Thyroid gland (tissue), 4 donors: ENCODE measurements around the gene RAB30. TPM values are rescaled to one million over a fixed set of nuclear protein-coding genes. Genes with fewer than 3 reads are reported as not detected.
A peak's percentile ranks its signal among the peaks of the same experiment; 100 is the strongest.
"Not testable (repeated sequence)": the region's sequence is repeated elsewhere in the genome, so short reads cannot be mapped to it uniquely, and the experiment has no call there.

Experiments
- DNase-seq, 2 donors: peaks; one replicate each; pipeline ENCODE4 v3.0.0-alpha.2; 2019
- H3K27ac ChIP-seq, 3 donors: fragments of 200-600 bp; sonication (generic); 1 replicate in 2 of 3; 2 replicates in 1 of 3; pipeline ENCODE4 v1.5.1; 2016 to 2019; ENCODE audit warnings: mild to moderate bottlenecking in 1 of 3, moderate library complexity in 1 of 3
- H3K27me3 ChIP-seq: fragments of 200-600 bp; sonication (generic); one replicate; pipeline ENCODE4 v1.5.1; 2019
- H3K36me3 ChIP-seq, 2 donors: fragments of 200-600 bp; sonication (generic); one replicate each; pipeline ENCODE4 v1.5.1; 2016 to 2019
- H3K4me1 ChIP-seq, 2 donors: fragments of 200-600 bp; sonication (generic); one replicate each; pipeline ENCODE4 v1.5.1; 2017 to 2019
- H3K4me3 ChIP-seq, 3 donors: fragments of 200-600 bp; sonication (generic); replicated peaks in 1 of 3; 1 replicate in 2 of 3; 2 replicates in 1 of 3; pipeline ENCODE4 v1.5.1; 2016; ENCODE audit warnings: mild to moderate bottlenecking in 1 of 3
- H3K9me3 ChIP-seq: fragments of 200-600 bp; sonication (generic); one replicate; pipeline ENCODE4 v1.5.1; 2017
- POLR2A ChIP-seq, 2 donors: fragments of 450-650 bp; IDR thresholded peaks; one replicate each; pipeline ENCODE4 v1.6.1; 2017; ENCODE audit warnings: antibody characterized with exemption in 2 of 2, mild to moderate bottlenecking in 2 of 2, moderate library complexity in 1 of 2
- WGBS, 2 donors: methylation state at CpG; one replicate each; pipeline ENCODE4 v1.1.5; 2017; 5-methylcytosine and 5-hydroxymethylcytosine counted together
- intact Hi-C: fragments of 100-400 bp; cut with DNase I; formaldehyde crosslinking; loops from one replicate; pipeline ENCODE4 v1.15.1; 2023
- total RNA-seq, 4 donors: library from RNA; depleted of rRNA; stranded (reverse); fragments of >200 nt; gene quantifications; one replicate each; pipeline ENCODE4 v1.2.3, GENCODE V29; 2016
- TF ChIP-seq, protein P1 (sequence below), 6 experiments: fragments of 200-600 bp in 3 of 6; fragments of 450-650 bp in 3 of 6; sonication (generic) in 3 of 6; IDR thresholded peaks; one replicate each; pipeline ENCODE4 v1.5.1; 2016 to 2019; ENCODE audit warnings: antibody characterized with exemption in 6 of 6, mild to moderate bottlenecking in 2 of 6, inconsistent platforms in 1 of 6, moderate library complexity in 1 of 6

The RAB30 gene
- total RNA-seq, 4 donors from 2014 or later: 12.0 to 30.0 (median 22.8) TPM

DNA sequence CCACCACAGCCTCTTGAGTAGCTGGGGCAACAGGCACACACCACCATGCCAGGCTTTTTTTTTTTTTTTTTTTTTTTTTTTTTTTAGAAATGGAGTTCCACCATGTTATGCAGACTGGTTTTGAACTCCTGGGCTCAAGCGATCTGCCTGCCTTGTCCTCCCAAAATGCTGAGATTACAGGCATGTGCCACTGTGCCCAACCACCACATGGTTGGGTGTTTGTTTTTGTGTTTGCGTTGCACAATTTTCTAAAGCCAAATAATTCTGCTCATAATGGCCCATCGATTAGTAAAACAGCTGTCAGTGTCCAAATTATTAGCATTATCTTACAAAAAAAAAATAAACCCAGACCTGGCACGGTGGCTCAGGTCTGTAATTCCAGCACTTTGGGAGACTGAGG is 104.3 kb downstream of the RAB30 start:
- H3K4me3 ChIP-seq: no peak overlapping the region
- H3K27ac ChIP-seq: no peak overlapping the region
- 93 to 96% methylated on average over 4 of the region's 4 CpGs for WGBS, 2 donors
- intact Hi-C loops: no loop called here
- H3K27me3 ChIP-seq: no peaks in the 10 kb centered on the region
- no peaks in the 10 kb centered on the region for H3K9me3 ChIP-seq
- no peaks in the 10 kb centered on the region for H3K4me1 ChIP-seq
- no peaks in the 10 kb centered on the region for H3K36me3 ChIP-seq
- DNase-seq: no peak
- TF ChIP-seq, protein P1, sequence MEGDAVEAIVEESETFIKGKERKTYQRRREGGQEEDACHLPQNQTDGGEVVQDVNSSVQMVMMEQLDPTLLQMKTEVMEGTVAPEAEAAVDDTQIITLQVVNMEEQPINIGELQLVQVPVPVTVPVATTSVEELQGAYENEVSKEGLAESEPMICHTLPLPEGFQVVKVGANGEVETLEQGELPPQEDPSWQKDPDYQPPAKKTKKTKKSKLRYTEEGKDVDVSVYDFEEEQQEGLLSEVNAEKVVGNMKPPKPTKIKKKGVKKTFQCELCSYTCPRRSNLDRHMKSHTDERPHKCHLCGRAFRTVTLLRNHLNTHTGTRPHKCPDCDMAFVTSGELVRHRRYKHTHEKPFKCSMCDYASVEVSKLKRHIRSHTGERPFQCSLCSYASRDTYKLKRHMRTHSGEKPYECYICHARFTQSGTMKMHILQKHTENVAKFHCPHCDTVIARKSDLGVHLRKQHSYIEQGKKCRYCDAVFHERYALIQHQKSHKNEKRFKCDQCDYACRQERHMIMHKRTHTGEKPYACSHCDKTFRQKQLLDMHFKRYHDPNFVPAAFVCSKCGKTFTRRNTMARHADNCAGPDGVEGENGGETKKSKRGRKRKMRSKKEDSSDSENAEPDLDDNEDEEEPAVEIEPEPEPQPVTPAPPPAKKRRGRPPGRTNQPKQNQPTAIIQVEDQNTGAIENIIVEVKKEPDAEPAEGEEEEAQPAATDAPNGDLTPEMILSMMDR (IDR thresholded peaks at IDR 0.05): no peak
- TF ChIP-seq POLR2A (IDR thresholded peaks at IDR 0.05): no peak

DNA sequence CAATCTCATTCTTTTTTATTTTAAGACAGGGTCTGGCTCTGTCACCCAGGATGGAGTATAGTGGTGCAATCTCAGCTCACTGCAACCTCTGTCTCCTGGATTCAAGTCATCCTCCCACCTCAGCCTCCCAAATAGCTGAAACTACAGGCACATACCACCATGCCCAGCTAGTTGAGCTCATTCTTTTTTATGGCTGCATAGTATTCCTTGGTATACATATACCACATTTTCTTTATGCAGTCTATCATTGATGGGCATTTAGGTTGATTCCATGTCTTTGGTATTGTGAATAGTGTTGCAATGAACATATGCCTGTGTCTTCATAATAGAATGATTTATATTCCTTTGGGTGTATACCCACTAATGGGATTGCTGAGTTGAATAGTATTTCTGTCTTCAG is 109.7 kb downstream of the RAB30 start:
- H3K36me3 ChIP-seq, H3K4me3 ChIP-seq, H3K27me3 ChIP-seq, DNase-seq, H3K9me3 ChIP-seq, intact Hi-C loops, H3K27ac ChIP-seq: not testable (repeated sequence)
- peaks cover 10 to 11% of the 10 kb centered on the region in 2 donors for H3K4me1 ChIP-seq

DNA sequence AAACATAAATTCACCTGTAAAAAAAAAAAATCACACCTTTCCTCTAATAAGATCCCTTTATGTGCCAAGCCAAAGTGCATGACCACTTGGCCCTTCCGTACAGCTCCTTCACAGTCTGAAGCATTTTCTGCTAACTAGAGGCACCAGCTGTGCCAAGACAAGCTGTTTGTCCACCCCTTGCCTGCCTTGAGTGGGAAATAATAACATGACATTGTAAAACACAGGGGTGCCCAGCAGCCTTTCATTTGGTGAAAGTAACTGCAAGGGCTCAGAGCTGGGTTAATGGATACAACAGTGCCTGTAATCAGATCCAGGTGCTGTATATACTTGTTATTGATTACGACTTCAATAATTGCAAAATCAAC is 110.9 kb downstream of the RAB30 start:
- intact Hi-C loops: no loop called here
- WGBS, 2 donors: 53 to 54% methylated on average over 2 of the region's 2 CpGs
- DNase-seq: peak; percentile 72
- TF ChIP-seq, protein P1 (IDR thresholded peaks at IDR 0.05): no peak
- no peak for TF ChIP-seq POLR2A (IDR thresholded peaks at IDR 0.05)
- no peaks in the 10 kb centered on the region for H3K27me3 ChIP-seq
- H3K4me3 ChIP-seq: no peak overlapping the region
- H3K4me1 ChIP-seq: peaks cover 10 to 11% of the 10 kb centered on the region in 2 donors
- no peak overlapping the region for H3K27ac ChIP-seq
- H3K36me3 ChIP-seq: no peaks in the 10 kb centered on the region
- H3K9me3 ChIP-seq: no peaks in the 10 kb centered on the region

DNA sequence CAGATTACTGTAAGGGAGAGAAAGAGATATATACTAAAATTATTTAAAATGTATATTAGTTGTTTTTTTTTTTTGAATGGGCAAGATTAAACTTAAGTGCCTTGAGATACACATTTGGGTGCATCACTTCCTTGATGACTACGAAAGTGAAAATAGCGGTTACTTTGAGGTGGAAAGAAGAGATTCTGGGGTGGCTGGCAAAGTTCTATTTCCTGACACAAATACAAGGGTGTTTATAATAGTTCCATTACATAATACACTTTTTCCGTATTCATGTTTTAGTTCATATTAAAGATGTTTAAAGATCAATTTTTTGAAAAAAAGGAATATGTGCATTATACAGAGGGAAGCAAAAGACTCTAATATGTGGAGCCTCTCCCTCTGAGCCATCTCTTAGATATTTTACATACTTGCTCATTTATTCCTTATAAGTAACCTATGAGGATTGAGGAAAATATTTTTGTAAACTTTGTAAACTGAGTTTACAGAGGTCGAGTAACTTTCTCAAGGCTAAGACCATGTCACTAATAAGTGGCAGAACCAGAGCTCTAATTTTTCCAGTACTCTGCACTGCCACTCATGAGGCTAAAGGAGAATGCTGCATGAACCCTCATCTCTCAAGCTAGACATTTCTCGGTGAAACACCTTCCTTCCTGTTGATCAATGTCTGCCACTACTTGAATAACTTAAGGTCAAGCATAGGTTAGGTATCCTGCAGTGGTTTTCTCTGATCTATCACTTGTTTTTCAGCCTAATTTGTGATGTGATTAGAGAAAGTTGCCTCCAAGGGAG is 111.5 kb downstream of the RAB30 start:
- intact Hi-C loops: no loop called here
- no peaks in the 10 kb centered on the region for H3K9me3 ChIP-seq
- no peaks in the 10 kb centered on the region for H3K36me3 ChIP-seq
- no peak for DNase-seq
- no peak overlapping the region for H3K4me3 ChIP-seq
- TF ChIP-seq, protein P1 (IDR thresholded peaks at IDR 0.05): no peak
- no peak for TF ChIP-seq POLR2A (IDR thresholded peaks at IDR 0.05)
- no peak overlapping the region for H3K27ac ChIP-seq
- no peaks in the 10 kb centered on the region for H3K27me3 ChIP-seq
- H3K4me1 ChIP-seq: peaks cover 10 to 11% of the 10 kb centered on the region in 2 donors
- WGBS, 2 donors: 58 to 62% methylated on average over 5 of the region's 5 CpGs

DNA sequence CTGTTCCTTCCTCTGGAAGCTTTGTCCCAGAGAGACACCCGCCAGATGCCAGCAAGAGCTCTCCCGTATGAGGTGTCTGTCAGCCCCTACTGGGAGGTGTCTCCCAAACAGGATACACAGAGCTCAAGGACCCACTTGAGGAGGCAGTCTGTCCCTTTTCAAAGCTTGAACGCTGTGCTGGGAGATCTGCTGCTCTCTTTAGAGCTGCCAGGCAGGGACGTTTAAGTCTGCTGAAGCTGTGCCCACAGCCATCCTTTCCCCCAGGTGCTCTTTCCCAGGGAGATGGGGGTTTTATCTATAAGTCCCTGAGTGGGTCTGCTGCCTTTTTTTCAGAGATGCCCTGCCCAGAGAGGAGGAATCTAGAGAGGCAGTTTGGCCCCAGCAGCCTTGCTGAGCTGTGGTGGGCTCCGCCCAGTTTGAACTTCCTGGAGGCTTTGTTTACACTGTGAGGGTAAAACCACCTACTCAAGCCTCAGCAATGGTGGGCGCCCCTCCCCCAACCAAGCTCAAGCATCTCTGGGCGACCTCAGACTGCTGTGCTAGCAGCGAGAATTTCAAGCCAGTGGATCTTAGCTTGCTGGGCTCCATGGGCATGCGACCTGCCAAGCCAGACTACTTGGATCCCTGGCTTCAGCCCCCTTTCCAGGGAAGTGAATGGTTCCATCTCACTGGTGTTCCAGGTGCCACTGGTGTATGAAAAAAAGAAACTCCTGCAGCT is 115.8 kb downstream of the RAB30 start:
- H3K36me3 ChIP-seq, H3K4me1 ChIP-seq, H3K4me3 ChIP-seq, H3K9me3 ChIP-seq, H3K27ac ChIP-seq, intact Hi-C loops, H3K27me3 ChIP-seq: not testable (repeated sequence)
- 36 to 55% methylated on average over 8 to 9 of the region's 9 CpGs for WGBS, 2 donors
- DNase-seq: peak in 1 of 2 donors; percentile 27

DNA sequence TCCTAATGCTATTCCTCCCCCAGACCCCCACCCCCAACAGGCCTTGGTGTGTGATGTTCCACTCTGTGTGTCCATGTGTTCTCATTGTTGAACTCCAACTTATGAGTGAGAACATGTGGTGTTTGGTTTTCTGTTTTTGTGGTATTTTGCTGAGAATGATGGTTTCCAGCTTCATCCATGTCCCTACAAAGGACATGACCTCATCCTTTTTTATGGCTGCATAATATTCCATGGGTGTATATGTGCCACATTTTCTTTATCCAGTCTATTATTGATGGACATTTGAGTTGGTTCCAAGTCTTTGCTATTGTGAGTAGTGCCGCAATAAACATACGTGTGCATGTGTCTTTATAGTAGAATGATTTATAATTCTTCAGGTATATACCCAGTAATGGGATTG is 121.2 kb downstream of the RAB30 start:
- H3K36me3 ChIP-seq, H3K4me1 ChIP-seq, H3K27ac ChIP-seq, H3K27me3 ChIP-seq, H3K4me3 ChIP-seq, intact Hi-C loops, H3K9me3 ChIP-seq, DNase-seq: not testable (repeated sequence)
- 98 to 100% methylated on average over 2 of the region's 2 CpGs for WGBS, 2 donors
